ENCODE data around the gene MZT1.
"Not testable (repeated sequence)": the region's sequence is repeated elsewhere in the genome, so short reads cannot be mapped to it uniquely, and the experiment has no call there.

MZT1 gene

GRCh38 chr13:72727417-72728289 is at the start of gene MZT1, which contains the start of gene BORA:
Gene MZT1 (minus strand): TSS chr13:72727629. CDS start chr13:72727602, 27 bp downstream.
Gene BORA (plus strand): TSS chr13:72727923. CDS start chr13:72728941, 1,018 bp downstream.
- peak; percentile 97 for DNase-seq

GRCh38 chr13:72774019-72774418 is 46.6 kb upstream of the MZT1 start:
- peak; percentile 28 for DNase-seq

- DNase-seq, result no peak
These were observed 36.0 kb upstream of the MZT1 start for GRCh38 chr13:72763411-72763810.

- no peak for DNase-seq
These were observed 32.8 kb upstream of the MZT1 start for GRCh38 chr13:72760189-72760588.

GRCh38 chr13:72757792-72758535 is 30.5 kb upstream of the MZT1 start:
- no peak for DNase-seq

- DNase-seq, result no peak
These were observed 26.7 kb upstream of the MZT1 start for GRCh38 chr13:72754111-72754510.

- DNase-seq, result no peak
These were observed 23.8 kb upstream of the MZT1 start for GRCh38 chr13:72751220-72751619.

- no peak for DNase-seq
These were observed 17.8 kb upstream of the MZT1 start for GRCh38 chr13:72745260-72745659.

GRCh38 chr13:72740015-72740414 is 12.6 kb upstream of the MZT1 start:
- no peak for DNase-seq

- no peak for DNase-seq
These were observed 9.6 kb upstream of the MZT1 start for GRCh38 chr13:72737033-72737432.

- no peak for DNase-seq
These were observed 819 bp upstream of the MZT1 start for GRCh38 chr13:72728290-72728605.

GRCh38 chr13:72726726-72727416 is 558 bp downstream of the MZT1 start:
- DNase-seq, result peak; percentile 13

- not testable (repeated sequence) for DNase-seq
These were observed 1.2 kb downstream of the MZT1 start for GRCh38 chr13:72726185-72726584.

GRCh38 chr13:72716776-72717175 is 10.7 kb downstream of the MZT1 start:
- DNase-seq, result no peak

- no peak for DNase-seq
These were observed 26.9 kb downstream of the MZT1 start for GRCh38 chr13:72700509-72700908.

- DNase-seq, result no peak
These were observed 29.3 kb downstream of the MZT1 start for GRCh38 chr13:72698164-72698563.

- no peak for DNase-seq
These were observed 30.9 kb downstream of the MZT1 start for GRCh38 chr13:72696579-72696978.

- DNase-seq, result no peak
These were observed 33.1 kb downstream of the MZT1 start for GRCh38 chr13:72694314-72694713.

- DNase-seq, result no peak
These were observed 33.6 kb downstream of the MZT1 start for GRCh38 chr13:72693832-72694231.

GRCh38 chr13:72692884-72693514 is 34.4 kb downstream of the MZT1 start:
- DNase-seq, result no peak

- DNase-seq, result no peak
These were observed 38.2 kb downstream of the MZT1 start for GRCh38 chr13:72689181-72689696.

GRCh38 chr13:72686766-72687165 is 40.7 kb downstream of the MZT1 start:
- no peak for DNase-seq

GRCh38 chr13:72680353-72680752 is 47.1 kb downstream of the MZT1 start:
- no peak for DNase-seq
